ENCODE data around the gene TSC22D4. TPM values are rescaled to one million over a fixed set of nuclear protein-coding genes. Genes with fewer than 3 reads are reported as not detected.
A peak's percentile ranks its signal among the peaks of the same experiment; 100 is the strongest.

The TSC22D4 gene
- total and polyA plus RNA-seq, 9 of the 15 experiments (the other 6 are each of a cell fraction or from before 2014, with no cell fraction given): 0.37 to 107 (median 28.7) TPM

DNA sequence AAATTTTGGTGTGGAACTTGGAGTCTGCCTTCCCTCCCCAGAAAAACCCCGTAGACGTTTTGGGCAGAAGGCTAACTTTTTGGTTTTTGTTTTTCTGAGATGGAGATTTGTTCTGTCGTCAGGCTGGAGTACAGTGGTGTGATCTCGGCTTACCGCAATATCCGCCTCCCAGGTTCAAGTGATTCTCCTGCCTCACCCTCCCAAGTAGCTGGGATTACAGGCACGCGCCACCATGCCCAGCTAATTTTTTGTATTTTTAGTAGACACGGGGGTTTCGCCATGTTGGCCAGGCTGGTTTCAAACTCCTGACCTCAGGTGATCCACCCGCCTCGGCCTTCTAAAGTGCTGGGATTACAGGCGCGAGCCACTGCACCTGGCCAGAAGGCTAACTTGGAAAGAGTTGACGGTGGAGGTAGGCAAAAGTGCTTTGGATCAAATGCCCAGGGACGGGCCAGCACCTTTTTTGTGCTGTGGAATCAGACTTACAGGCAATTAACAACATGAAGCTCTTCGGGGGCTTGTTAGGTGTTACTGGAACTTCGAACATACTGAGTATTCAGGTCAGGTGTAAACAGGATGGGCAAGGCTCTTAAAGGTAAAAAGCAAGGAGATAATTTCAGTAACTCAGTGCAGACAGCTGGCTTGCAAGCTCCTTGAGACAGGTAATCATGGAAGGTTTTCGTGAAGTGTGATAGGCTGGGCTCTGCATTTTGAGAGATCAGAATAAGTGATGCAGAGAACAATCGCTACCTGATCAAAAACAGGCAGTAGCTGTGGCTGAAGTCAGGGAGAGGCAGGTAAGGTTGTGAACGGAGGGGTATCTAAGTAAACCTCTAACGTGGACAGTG lies 44.5 kb downstream of the TSC22D4 start:
- H3K4me2 ChIP-seq (ENCODE audit: insufficient read depth, low read length): peak overlapping the region; percentile 93
- H3K9ac ChIP-seq (ENCODE audit: insufficient read depth in 1 of 2, low read depth in 2 of 2, low read length in 2 of 2): peak overlapping the region; percentile 92 to 99; a peak in 3 of 4 replicates
- 58% methylated on average over 20 of the region's 22 CpGs for WGBS (ENCODE audit: insufficient coverage, low coverage, missing lambda C conversion rate)
- peak; percentile 19 for FAIRE-seq
- CTCF ChIA-PET (ENCODE audit: low intra/inter-chr PET ratio): interaction anchor here (0.6 kb wide), 1 partner anchor 55 kb away, joined by 3 read pairs; no protein-coding TSS in a partner anchor
- peaks cover 51% of the 10 kb centered on the region for H3K36me3 ChIP-seq (ENCODE audit: control insufficient read depth, insufficient read depth, low read length)
- peak overlapping the region; percentile 85 for H3K4me3 ChIP-seq
- H4K20me1 ChIP-seq (replicated peaks; ENCODE audit: control insufficient read depth, insufficient read depth, low read length): peaks cover 26% of the 10 kb centered on the region
- in situ Hi-C loops (cut with MboI) (no loop called here), intact Hi-C loops (cut with micrococcal nuclease) (no loop called here)
- peak overlapping the region; percentile 96 for H3K27ac ChIP-seq (ENCODE audit: extremely low read depth, low read depth, low read length)
- H3K9me1 ChIP-seq (ENCODE audit: control insufficient read depth, insufficient read depth, low read length): peaks cover 15% of the 10 kb centered on the region
- no peak for ATAC-seq
- POLR2A ChIA-PET: interaction anchor here (0.6 to 5.4 kb wide), 7 partner anchors 10 to 333 kb away, joined by 3 to 29 read pairs (median 4); partner anchors contain the start of genes AP4M1 and GPC2
- H3K27me3 ChIP-seq (ENCODE audit: control insufficient read depth in 2 of 2, insufficient read depth in 2 of 2, low read length in 2 of 2): no peaks in the 10 kb centered on the region
- peaks cover 56 to 81% of the 10 kb centered on the region in 2 experiments for H3K4me1 ChIP-seq (replicated peaks in 1 of 2; ENCODE audit: control insufficient read depth in 2 of 2, insufficient read depth in 2 of 2, low read length in 2 of 2)
- H2AFZ ChIP-seq (ENCODE audit: low read depth, low read length): no peak overlapping the region
- peaks cover 70% of the 10 kb centered on the region for H3K79me2 ChIP-seq (ENCODE audit: control insufficient read depth, insufficient read depth, low read length)
- peak in 1 of 4 experiments; percentile 16 for DNase-seq (ENCODE audit: extremely low read depth in 1 of 4, low spot score in 3 of 4)
- no peaks in the 10 kb centered on the region for H3K9me3 ChIP-seq (replicated peaks; ENCODE audit: control insufficient read depth, insufficient read depth, low read depth, low read length)
- no TSS peak for BruUV-seq (replicated peaks)
- 0 out of 2 replicates have a peak, but pooled peaks have one; percentile 28 for TF ChIP-seq ARID4B (CRISPR knock-in tag; IDR thresholded peaks at IDR 0.05)
- no peak for TF ChIP-seq SMARCB1 (IDR thresholded peaks at IDR 0.05; ENCODE audit: insufficient read length, low read depth)
- no peak for TF ChIP-seq HIVEP1 (CRISPR knock-in tag; IDR thresholded peaks at IDR 0.05)
- TF ChIP-seq SUPT5H (IDR thresholded peaks at IDR 0.05): peak; percentile 37; the same call in 1 of the 2 replicates
- 0 out of 2 replicates have a peak, but pooled peaks have one; percentile 15 for TF ChIP-seq CBX1 (IDR thresholded peaks at IDR 0.05; ENCODE audit: low read depth)
- no peak for TF ChIP-seq C11orf30 (IDR thresholded peaks at IDR 0.05; ENCODE audit: low read depth)
- no peak for TF ChIP-seq ZKSCAN8 (CRISPR knock-in tag; IDR thresholded peaks at IDR 0.05)
- peak; percentile 14; the same call in 1 of the 2 replicates for TF ChIP-seq POLR2A (conservative IDR thresholded peaks at IDR 0.05)
- peak; percentile 73; the same call in 1 of the 2 replicates for TF ChIP-seq RHOXF2B (CRISPR knock-in tag; conservative IDR thresholded peaks at IDR 0.05)
- TF ChIP-seq ZBTB33 (CRISPR knock-in tag; IDR thresholded peaks at IDR 0.05): peak; percentile 91
- no peak for TF ChIP-seq EP400 (IDR thresholded peaks at IDR 0.05)
- TF ChIP-seq, protein P1, sequence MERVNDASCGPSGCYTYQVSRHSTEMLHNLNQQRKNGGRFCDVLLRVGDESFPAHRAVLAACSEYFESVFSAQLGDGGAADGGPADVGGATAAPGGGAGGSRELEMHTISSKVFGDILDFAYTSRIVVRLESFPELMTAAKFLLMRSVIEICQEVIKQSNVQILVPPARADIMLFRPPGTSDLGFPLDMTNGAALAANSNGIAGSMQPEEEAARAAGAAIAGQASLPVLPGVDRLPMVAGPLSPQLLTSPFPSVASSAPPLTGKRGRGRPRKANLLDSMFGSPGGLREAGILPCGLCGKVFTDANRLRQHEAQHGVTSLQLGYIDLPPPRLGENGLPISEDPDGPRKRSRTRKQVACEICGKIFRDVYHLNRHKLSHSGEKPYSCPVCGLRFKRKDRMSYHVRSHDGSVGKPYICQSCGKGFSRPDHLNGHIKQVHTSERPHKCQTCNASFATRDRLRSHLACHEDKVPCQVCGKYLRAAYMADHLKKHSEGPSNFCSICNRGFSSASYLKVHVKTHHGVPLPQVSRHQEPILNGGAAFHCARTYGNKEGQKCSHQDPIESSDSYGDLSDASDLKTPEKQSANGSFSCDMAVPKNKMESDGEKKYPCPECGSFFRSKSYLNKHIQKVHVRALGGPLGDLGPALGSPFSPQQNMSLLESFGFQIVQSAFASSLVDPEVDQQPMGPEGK (CRISPR knock-in tag; IDR thresholded peaks at IDR 0.05; ENCODE audit: borderline replicate concordance): 0 out of 2 replicates have a peak, but pooled peaks have one; percentile 13
- 0 out of 2 replicates have a peak, but pooled peaks have one; percentile 7 for TF ChIP-seq SMAD3 (CRISPR knock-in tag; conservative IDR thresholded peaks at IDR 0.05)

Measured in K562 (cell line).